Lung (tissue), 12 donors: ENCODE results near the gene CCND2. TPM values are rescaled to one million over a fixed set of nuclear protein-coding genes. Genes with fewer than 3 reads are reported as not detected.

ENCODE experiments used
- ATAC-seq: fragments of 200-7000 bp; cut with Tn5 transposase; one replicate; pipeline ENCODE4 v1.9.1; 2020; ENCODE audit warnings: moderate number of reproducible peaks; ENCODE audit not compliant: insufficient read depth, low FRiP score
- DNase-seq, 3 donors: peaks; one replicate each; pipeline ENCODE4 v3.0.0-alpha.2; 2013 to 2017
- H3K27ac ChIP-seq, 2 donors: one replicate each; pipeline ENCODE4 v1.5.1; 2013; ENCODE audit warnings: mild to moderate bottlenecking in 2 of 2, moderate library complexity in 2 of 2, control low read depth in 1 of 2, inconsistent platforms in 1 of 2, low read depth in 1 of 2, low read length in 1 of 2
- H3K27me3 ChIP-seq, 3 donors: one replicate each; pipeline ENCODE4 v1.5.1; 2013; ENCODE audit warnings: low read length in 2 of 3; ENCODE audit not compliant: control insufficient read depth in 3 of 3, insufficient read depth in 3 of 3
- H3K36me3 ChIP-seq, 4 donors: one replicate each; pipeline ENCODE4 v1.5.1; 2013; ENCODE audit warnings: low read length in 4 of 4, mild to moderate bottlenecking in 1 of 4, moderate library complexity in 1 of 4; ENCODE audit not compliant: control insufficient read depth in 4 of 4, insufficient read depth in 4 of 4
- H3K4me1 ChIP-seq, 5 donors: one replicate each; pipeline ENCODE4 v1.5.1; 2013; ENCODE audit warnings: low read length in 5 of 5, mild to moderate bottlenecking in 2 of 5, moderate library complexity in 1 of 5; ENCODE audit not compliant: control insufficient read depth in 5 of 5, insufficient read depth in 5 of 5
- H3K4me3 ChIP-seq: one replicate; pipeline ENCODE4 v1.5.1; 2013; ENCODE audit warnings: mild to moderate bottlenecking, control low read depth, moderate library complexity
- H3K9ac ChIP-seq, 2 donors: one replicate each; pipeline ENCODE4 v1.5.1; 2013; ENCODE audit warnings: low read length in 2 of 2, control low read depth in 1 of 2; ENCODE audit not compliant: insufficient read depth in 1 of 2
- H3K9me3 ChIP-seq, 4 donors: one replicate each; pipeline ENCODE4 v1.5.1; 2013; ENCODE audit warnings: low read length in 3 of 4, mild to moderate bottlenecking in 1 of 4, moderate library complexity in 1 of 4; ENCODE audit not compliant: control insufficient read depth in 4 of 4, insufficient read depth in 3 of 4
- WGBS, 2 donors: extraction: QIAGEN DNeasy Blood & Tissue Kit; methylation state at CpG; one replicate each; pipeline ENCODE4 v1.1.7; 2013; 5-methylcytosine and 5-hydroxymethylcytosine counted together
- polyA plus RNA-seq, 2 donors: library from polyadenylated mRNA; stranded (reverse); fragments of 200-250 nt; gene quantifications; one replicate each; pipeline ENCODE4 v1.2.1, GENCODE V29; 2013
- total RNA-seq, 2 donors: library from RNA; depleted of rRNA in 1 of 2; stranded (reverse); fragments of >200 nt in 1 of 2; gene quantifications; one replicate each; pipeline ENCODE4 v1.2.1, GENCODE V29; 2014 to 2021
- TF ChIP-seq, protein P1 (sequence below): IDR thresholded peaks from 2 replicates; pipeline ENCODE4 v1.5.1; 2012; ENCODE audit warnings: mild to moderate bottlenecking; ENCODE audit errors: control extremely low read depth, extremely low read depth
- donor health status: control.
- donor health status: control.
- donor health status: Bipolar disorder and iron deficiency.
- donor health status: healthy.
- donor health status: DM: yes; HTN: yes; CAD: no.

CCND2 gene
- total and polyA plus RNA-seq, 4 donors = 6.1 to 113 (median 51.7) TPM

DNA sequence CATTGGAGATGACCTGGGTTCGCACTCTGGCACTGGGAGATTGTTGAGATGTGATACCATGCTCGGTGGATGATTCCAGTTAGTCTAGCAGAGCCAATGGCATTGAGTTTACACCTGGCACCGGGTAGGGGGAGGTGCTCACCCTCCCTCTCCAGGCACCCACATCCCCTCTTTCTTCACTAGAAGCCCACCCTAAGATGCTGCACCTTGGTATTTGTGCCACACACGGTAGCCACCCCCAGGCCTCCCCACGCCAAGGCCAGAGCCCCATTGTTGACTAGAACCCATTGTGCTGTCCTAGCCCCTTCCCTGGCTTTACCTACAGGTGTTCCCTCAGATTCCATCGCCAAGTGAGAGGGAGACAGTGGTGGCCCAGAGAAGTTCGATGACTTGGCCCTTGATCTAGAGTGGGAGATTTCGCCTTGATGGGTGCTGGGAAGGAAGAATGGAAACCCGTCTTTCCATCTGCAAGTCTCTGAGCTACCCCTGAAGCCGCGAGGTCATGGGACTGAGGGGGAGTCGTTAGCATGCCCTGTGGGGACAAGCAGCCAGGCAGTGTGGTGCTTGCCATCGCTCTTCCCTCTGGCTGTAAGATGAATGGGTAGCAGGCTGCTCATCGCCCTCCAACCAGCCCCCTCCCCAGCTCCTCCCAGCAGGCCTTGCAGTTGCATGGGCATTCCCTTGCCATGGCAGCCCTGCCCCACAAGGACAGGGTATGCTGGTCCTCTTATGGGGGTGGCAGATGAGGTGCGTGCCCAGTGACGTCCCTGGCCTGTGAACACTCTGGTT, 8.7 kb downstream of the CCND2 start:
- H3K36me3 ChIP-seq = peaks cover 6 to 58% (median 30%) of the 10 kb centered on the region in 4 donors
- no peak overlapping the region for H3K27ac ChIP-seq
- DNase-seq (no peak), ATAC-seq (no peak)
- 93 to 94% methylated on average over 16 of the region's 16 CpGs for WGBS, 2 donors
- TF ChIP-seq, protein P1, sequence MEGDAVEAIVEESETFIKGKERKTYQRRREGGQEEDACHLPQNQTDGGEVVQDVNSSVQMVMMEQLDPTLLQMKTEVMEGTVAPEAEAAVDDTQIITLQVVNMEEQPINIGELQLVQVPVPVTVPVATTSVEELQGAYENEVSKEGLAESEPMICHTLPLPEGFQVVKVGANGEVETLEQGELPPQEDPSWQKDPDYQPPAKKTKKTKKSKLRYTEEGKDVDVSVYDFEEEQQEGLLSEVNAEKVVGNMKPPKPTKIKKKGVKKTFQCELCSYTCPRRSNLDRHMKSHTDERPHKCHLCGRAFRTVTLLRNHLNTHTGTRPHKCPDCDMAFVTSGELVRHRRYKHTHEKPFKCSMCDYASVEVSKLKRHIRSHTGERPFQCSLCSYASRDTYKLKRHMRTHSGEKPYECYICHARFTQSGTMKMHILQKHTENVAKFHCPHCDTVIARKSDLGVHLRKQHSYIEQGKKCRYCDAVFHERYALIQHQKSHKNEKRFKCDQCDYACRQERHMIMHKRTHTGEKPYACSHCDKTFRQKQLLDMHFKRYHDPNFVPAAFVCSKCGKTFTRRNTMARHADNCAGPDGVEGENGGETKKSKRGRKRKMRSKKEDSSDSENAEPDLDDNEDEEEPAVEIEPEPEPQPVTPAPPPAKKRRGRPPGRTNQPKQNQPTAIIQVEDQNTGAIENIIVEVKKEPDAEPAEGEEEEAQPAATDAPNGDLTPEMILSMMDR = no peak
- no peaks in the 10 kb centered on the region for H3K27me3 ChIP-seq
- H3K9me3 ChIP-seq = no peaks in the 10 kb centered on the region
- H3K4me3 ChIP-seq = no peak overlapping the region
- peaks cover 6 to 42% (median 29%) of the 10 kb centered on the region in 5 donors for H3K4me1 ChIP-seq
- H3K9ac ChIP-seq = no peak overlapping the region

DNA sequence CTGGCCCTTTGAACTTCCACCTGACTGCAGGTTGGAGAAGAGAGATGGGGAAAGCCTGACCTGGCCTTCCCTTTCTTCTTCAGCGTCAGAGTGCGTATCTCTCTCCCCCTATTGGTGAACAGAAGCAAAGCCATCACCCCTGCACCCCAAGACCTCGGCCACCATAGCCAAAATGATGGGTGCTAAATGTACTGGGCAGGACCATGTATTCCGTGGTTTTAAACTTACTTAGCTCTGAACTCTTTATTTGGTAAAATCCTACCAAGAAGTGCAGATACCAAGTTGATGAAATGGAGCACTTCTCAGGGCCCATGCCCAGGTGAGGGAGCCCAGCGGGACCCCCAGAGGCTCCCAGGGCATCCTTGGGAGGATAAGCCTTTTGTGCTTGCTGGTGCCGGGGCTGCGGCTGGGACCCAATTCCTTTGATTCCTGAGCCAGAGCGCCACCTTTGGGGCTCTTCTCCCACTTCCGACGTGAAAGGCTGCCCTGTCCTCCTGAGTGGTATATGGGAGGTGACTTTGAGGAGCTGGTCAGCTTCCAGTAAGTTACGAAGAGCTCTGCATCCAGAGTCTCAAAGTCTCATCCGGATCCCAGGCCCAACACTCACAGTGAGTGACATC, 9.4 kb downstream of the CCND2 start:
- ATAC-seq = no peak

DNA sequence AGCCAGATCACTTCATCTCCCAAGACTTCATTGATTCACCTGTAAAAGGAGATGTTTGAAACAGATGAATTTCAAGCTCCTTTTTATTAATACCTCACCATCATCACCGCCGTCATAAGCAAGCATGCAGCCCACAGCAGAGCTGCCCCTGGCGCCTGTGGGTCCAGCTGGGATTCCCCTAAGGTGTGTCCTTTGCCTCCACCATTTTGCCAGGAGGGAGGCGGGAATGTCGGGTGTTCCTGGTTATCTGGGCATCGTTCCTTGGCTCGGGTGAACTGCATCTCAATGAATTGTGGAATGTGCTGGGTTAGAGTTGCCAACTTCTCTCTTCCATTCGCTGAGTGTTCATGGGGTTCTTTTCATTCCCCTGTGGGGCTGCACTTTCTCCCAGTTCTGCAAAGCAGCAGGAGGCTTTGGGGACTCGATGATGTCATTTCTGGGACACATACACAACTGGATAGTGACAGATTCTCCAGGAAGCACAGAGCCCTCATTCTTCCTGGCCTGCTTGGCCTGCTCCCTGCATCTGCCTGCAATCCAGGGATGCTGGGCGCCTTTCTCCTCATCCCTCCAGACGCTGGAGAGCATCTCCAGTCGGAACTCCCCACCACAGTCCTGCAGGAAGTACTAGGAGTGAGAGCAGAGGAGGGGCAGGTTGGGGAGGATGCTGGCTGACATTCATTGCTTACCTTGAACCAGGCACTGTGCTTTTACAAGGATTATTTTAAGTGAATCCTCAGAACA, 10.1 kb downstream of the CCND2 start:
- 83 to 84% methylated on average over 12 of the region's 12 CpGs for WGBS, 2 donors
- Histone ChIP-seq H3K27me3 (no peaks in the 10 kb centered on the region), H3K4me1 (peaks cover 8 to 29% (median 16%) of the 10 kb centered on the region in 5 donors), H3K27ac (no peak overlapping the region), H3K4me3 (no peak overlapping the region), H3K36me3 (peaks cover 6 to 64% (median 30%) of the 10 kb centered on the region in 4 donors), H3K9me3 (no peaks in the 10 kb centered on the region), H3K9ac (no peak overlapping the region)
- ATAC-seq (no peak), DNase-seq (no peak)
- TF ChIP-seq, protein P1 = no peak

More for the DNA sequence above, 9.4 kb downstream of the CCND2 start:
- 78 to 91% methylated on average over 12 of the region's 12 CpGs for WGBS, 2 donors
- Histone ChIP-seq H3K27ac (no peak overlapping the region), H3K9me3 (no peaks in the 10 kb centered on the region), H3K4me1 (peaks cover 6 to 35% (median 23%) of the 10 kb centered on the region in 5 donors), H3K4me3 (no peak overlapping the region), H3K9ac (no peak overlapping the region), H3K27me3 (no peaks in the 10 kb centered on the region), H3K36me3 (peaks cover 6 to 65% (median 28%) of the 10 kb centered on the region in 4 donors)
- TF ChIP-seq, protein P1 = no peak
- DNase-seq = no peak
